ENCODE results near the gene USP10.

USP10 gene

DNA sequence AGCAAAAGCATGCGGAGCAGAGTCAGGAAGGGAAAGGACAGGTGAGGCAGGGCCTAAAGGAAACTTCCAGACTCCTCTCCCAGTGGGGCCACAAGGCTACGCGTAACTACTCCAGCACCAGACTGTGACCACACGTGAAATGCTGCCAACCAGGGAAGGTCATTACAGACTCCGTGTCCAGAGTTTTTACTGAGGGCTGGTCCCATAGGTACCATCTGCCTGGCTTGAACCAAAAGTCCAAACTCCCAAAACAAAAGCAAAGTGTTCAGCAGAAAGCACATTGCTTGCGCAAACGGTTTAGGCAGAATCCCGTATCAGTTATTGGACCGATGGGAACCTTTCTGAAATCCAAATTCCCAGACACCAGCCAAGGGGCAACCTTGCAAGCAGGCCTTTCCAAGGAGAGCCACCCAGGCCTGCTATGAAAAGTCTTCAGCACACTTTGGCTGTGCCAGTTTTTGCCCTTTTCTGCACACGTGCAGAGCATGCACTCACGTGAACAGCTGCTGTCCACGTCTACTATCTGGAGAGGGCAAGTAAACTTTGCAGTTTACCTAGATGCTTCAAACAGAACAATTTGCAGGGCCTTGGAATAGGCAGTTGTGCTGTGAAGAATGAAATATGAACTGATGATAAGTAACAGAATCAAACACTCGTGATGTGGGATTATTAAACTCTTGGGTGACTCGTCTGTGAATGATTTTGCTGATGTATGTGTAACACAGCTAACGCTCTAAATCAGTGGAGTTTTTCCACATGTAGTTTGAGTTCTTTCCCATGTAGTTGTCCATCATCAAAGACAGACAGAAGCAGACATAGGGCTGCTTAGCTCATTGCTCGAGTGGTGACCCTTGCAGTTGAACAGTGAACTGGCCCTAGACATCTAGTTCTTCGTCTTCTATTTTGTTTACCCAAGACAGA is 61.9 kb downstream of the USP10 start:
- no peaks in the 10 kb centered on the region for H3K27me3 ChIP-seq (ENCODE audit: insufficient read depth, low read length, poor library complexity)
- no peak overlapping the region for H3K27ac ChIP-seq (ENCODE audit: low read depth, low read length)
- no peak overlapping the region for H3K56ac ChIP-seq (ENCODE audit: low read length)
- no peak overlapping the region for H2BK15ac ChIP-seq (replicated peaks; ENCODE audit: low read depth)
- no peak for DNase-seq
- H3K79me1 ChIP-seq (ENCODE audit: low read length): peaks cover 27% of the 10 kb centered on the region
- no peak overlapping the region for H2BK120ac ChIP-seq (ENCODE audit: low read depth, low read length)
- H3K9ac ChIP-seq (ENCODE audit: low read length): no peak overlapping the region
- WGBS (ENCODE audit: extremely low coverage, insufficient coverage, low lambda C conversion rate): no CpG with 5 or more reads among the region's 17 CpGs
- H2BK5ac ChIP-seq (ENCODE audit: low read length): no peak overlapping the region
- H3K4me3 ChIP-seq (ENCODE audit: low read length): no peak overlapping the region
- H2AK5ac ChIP-seq (ENCODE audit: low read length): no peak overlapping the region
- H3K79me2 ChIP-seq (ENCODE audit: control insufficient read depth, insufficient read depth, low read length): peaks cover 26% of the 10 kb centered on the region
- H4K5ac ChIP-seq (ENCODE audit: low read length): no peak overlapping the region
- no peak overlapping the region for H3K4ac ChIP-seq (ENCODE audit: low read depth, low read length)
- H3K36me3 ChIP-seq (ENCODE audit: control insufficient read depth, insufficient read depth, low read length): peaks cover 13% of the 10 kb centered on the region
- H3K23ac ChIP-seq (ENCODE audit: low read length): no peak overlapping the region
- no peaks in the 10 kb centered on the region for H3K4me1 ChIP-seq (ENCODE audit: control insufficient read depth, low read depth, low read length)
- H4K8ac ChIP-seq (ENCODE audit: low read depth, low read length): no peak overlapping the region
- H3K4me2 ChIP-seq (ENCODE audit: low read length): no peak overlapping the region
- H3K18ac ChIP-seq (ENCODE audit: low read length): no peak overlapping the region

DNA sequence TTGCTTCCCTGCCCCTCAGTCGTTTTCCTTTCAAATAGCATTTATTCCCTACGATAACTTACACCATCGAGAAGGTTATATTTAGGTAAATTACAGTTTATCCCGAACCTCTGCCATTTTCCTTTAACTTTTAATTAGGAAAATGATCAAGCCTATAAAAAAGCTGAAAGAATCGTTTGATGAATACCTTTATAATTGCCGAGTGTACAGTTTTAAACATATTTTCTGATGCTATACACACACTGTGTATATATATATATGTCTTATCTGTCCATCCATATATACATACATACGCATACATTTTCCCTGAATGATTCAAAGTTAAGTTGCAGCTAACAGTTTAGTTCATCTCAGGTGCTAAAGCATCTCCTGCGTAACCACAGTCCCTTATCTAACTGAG is 63.4 kb downstream of the USP10 start:
- Histone ChIP-seq H4K8ac (ENCODE audit: low read depth, low read length) (no peak overlapping the region), H3K79me1 (ENCODE audit: low read length) (peaks cover 20% of the 10 kb centered on the region), H2BK15ac (replicated peaks; ENCODE audit: low read depth) (no peak overlapping the region), H2BK120ac (ENCODE audit: low read depth, low read length) (no peak overlapping the region), H3K27ac (ENCODE audit: low read depth, low read length) (no peak overlapping the region), H3K4ac (ENCODE audit: low read depth, low read length) (no peak overlapping the region), H3K36me3 (ENCODE audit: control insufficient read depth, insufficient read depth, low read length) (peaks cover 17% of the 10 kb centered on the region), H3K56ac (ENCODE audit: low read length) (no peak overlapping the region), H3K4me2 (ENCODE audit: low read length) (no peak overlapping the region), H3K23ac (ENCODE audit: low read length) (no peak overlapping the region), H3K79me2 (ENCODE audit: control insufficient read depth, insufficient read depth, low read length) (peaks cover 16% of the 10 kb centered on the region), H2BK5ac (ENCODE audit: low read length) (no peak overlapping the region), H3K9ac (ENCODE audit: low read length) (no peak overlapping the region), H2AK5ac (ENCODE audit: low read length) (no peak overlapping the region), H3K27me3 (ENCODE audit: insufficient read depth, low read length, poor library complexity) (no peaks in the 10 kb centered on the region), H3K18ac (ENCODE audit: low read length) (no peak overlapping the region), H3K4me1 (ENCODE audit: control insufficient read depth, low read depth, low read length) (no peaks in the 10 kb centered on the region), H4K5ac (ENCODE audit: low read length) (no peak overlapping the region), H3K4me3 (ENCODE audit: low read length) (no peak overlapping the region)
- WGBS (ENCODE audit: extremely low coverage, insufficient coverage, low lambda C conversion rate): no CpG with 5 or more reads among the region's 8 CpGs
- no peak for DNase-seq

DNA sequence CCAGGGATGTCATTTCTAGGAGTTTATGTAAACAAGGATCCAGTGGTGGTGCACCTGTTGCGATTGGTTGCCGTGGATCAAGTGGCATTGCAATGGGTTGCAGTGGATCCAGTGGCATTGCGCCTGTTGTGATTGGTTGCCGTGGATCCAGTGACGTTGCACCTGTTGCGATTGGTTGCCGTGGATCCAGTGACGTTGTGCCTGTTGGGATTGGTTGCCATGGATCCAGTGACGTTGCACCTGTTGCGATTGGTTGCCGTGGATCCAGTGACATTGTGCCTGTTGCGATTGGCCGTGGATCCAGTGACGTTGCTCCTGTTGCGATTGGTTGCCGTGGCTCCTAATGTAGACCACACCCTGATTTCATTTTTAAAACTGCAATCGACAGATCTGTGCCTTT is 63.8 kb downstream of the USP10 start:
- Histone ChIP-seq H3K4me2 (ENCODE audit: low read length) (no peak overlapping the region), H3K23ac (ENCODE audit: low read length) (no peak overlapping the region), H3K4ac (ENCODE audit: low read depth, low read length) (no peak overlapping the region), H4K8ac (ENCODE audit: low read depth, low read length) (no peak overlapping the region), H2BK5ac (ENCODE audit: low read length) (no peak overlapping the region), H3K9ac (ENCODE audit: low read length) (no peak overlapping the region), H3K27ac (ENCODE audit: low read depth, low read length) (no peak overlapping the region), H3K56ac (ENCODE audit: low read length) (no peak overlapping the region), H3K36me3 (ENCODE audit: control insufficient read depth, insufficient read depth, low read length) (peaks cover 17% of the 10 kb centered on the region), H2AK5ac (ENCODE audit: low read length) (no peak overlapping the region), H2BK120ac (ENCODE audit: low read depth, low read length) (no peak overlapping the region), H2BK15ac (replicated peaks; ENCODE audit: low read depth) (no peak overlapping the region), H3K27me3 (ENCODE audit: insufficient read depth, low read length, poor library complexity) (no peaks in the 10 kb centered on the region), H3K18ac (ENCODE audit: low read length) (no peak overlapping the region), H4K5ac (ENCODE audit: low read length) (no peak overlapping the region), H3K79me1 (ENCODE audit: low read length) (peaks cover 20% of the 10 kb centered on the region), H3K4me1 (ENCODE audit: control insufficient read depth, low read depth, low read length) (no peaks in the 10 kb centered on the region), H3K4me3 (ENCODE audit: low read length) (no peak overlapping the region), H3K79me2 (ENCODE audit: control insufficient read depth, insufficient read depth, low read length) (peaks cover 14% of the 10 kb centered on the region)
- DNase-seq: peak; percentile 67
- no CpG with 5 or more reads among the region's 17 CpGs for WGBS (ENCODE audit: extremely low coverage, insufficient coverage, low lambda C conversion rate)

DNA sequence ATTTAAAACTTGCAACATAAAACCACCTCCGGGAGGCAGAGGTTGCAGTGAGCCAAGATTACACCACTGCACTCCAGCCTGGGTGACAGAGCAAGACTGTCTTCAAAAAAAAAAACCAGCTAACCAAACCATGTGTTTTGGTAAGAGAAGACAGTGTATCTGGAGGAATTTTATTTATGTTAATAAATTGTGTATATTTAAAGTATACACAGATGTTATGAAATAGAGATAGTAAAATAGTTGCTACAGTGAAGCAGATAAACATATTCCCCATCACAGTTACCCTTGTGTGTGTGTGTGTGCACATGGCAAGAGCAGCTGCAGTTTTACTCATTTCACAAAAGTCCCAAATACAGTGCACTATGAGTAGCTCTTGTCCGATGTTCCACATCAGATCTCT is 65.2 kb downstream of the USP10 start:
- no peak overlapping the region for H3K4me2 ChIP-seq (ENCODE audit: low read length)
- H3K27me3 ChIP-seq (ENCODE audit: insufficient read depth, low read length, poor library complexity): no peaks in the 10 kb centered on the region
- H2BK15ac ChIP-seq (replicated peaks; ENCODE audit: low read depth): no peak overlapping the region
- H3K36me3 ChIP-seq (ENCODE audit: control insufficient read depth, insufficient read depth, low read length): peaks cover 21% of the 10 kb centered on the region
- H4K5ac ChIP-seq (ENCODE audit: low read length): no peak overlapping the region
- DNase-seq: no peak
- H3K4me3 ChIP-seq (ENCODE audit: low read length): no peak overlapping the region
- H3K23ac ChIP-seq (ENCODE audit: low read length): no peak overlapping the region
- H3K56ac ChIP-seq (ENCODE audit: low read length): no peak overlapping the region
- no peak overlapping the region for H2AK5ac ChIP-seq (ENCODE audit: low read length)
- peaks cover 9% of the 10 kb centered on the region for H3K79me2 ChIP-seq (ENCODE audit: control insufficient read depth, insufficient read depth, low read length)
- H3K4me1 ChIP-seq (ENCODE audit: control insufficient read depth, low read depth, low read length): no peaks in the 10 kb centered on the region
- no peak overlapping the region for H4K8ac ChIP-seq (ENCODE audit: low read depth, low read length)
- H3K9ac ChIP-seq (ENCODE audit: low read length): no peak overlapping the region
- no peak overlapping the region for H3K27ac ChIP-seq (ENCODE audit: low read depth, low read length)
- no peak overlapping the region for H2BK5ac ChIP-seq (ENCODE audit: low read length)
- WGBS (ENCODE audit: extremely low coverage, insufficient coverage, low lambda C conversion rate): no CpG with 5 or more reads among the region's 2 CpGs
- no peak overlapping the region for H2BK120ac ChIP-seq (ENCODE audit: low read depth, low read length)
- no peak overlapping the region for H3K4ac ChIP-seq (ENCODE audit: low read depth, low read length)
- peaks cover 18% of the 10 kb centered on the region for H3K79me1 ChIP-seq (ENCODE audit: low read length)
- no peak overlapping the region for H3K18ac ChIP-seq (ENCODE audit: low read length)

DNA sequence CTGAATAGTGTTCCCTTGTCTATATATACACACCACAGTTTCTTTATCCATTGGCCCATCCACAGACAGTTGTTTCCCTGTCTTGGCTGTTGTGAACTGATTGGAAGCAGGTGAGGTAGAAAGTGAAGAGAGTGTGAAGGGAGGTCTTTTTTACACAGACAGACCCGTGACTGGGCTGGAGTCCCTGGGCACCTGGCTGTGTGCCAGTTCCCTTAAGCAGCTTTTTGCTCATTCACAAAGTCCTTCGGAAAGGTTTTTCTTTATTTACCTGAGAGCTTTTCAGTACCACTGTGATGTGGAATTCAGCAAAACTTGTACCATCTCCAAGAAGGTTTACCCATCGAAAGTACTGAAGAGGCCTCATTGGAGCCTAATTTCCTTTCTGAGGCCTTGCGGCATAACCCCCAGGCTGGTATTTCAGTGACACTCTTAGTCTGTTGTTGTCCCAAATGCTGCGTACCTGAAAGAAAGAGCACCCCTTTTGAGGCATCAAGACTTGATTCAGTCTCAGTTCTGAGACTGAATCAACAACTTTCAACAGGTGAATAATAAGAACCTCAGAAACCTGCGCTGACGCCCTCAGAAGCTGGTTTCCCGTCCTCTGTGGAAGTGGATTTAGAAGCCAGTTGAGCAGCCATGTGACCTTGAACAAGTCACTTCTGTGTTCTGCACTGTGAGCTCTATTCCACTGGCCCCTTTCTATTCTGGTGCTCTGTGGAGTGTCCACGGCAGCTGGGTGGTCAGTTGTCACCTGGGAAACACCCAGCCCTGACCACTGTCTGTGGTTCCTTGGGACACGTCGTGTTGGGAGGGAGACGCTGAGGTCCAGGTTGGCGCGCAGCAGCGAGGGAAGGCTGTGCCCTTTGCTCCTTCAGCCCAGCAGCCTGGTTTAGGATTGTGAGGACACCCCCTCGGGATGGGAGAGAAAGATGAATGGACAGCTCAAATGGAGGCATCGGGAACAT is 66.1 kb downstream of the USP10 start:
- Histone ChIP-seq H2BK120ac (ENCODE audit: low read depth, low read length) (no peak overlapping the region), H3K4ac (ENCODE audit: low read depth, low read length) (no peak overlapping the region), H3K4me2 (ENCODE audit: low read length) (no peak overlapping the region), H4K8ac (ENCODE audit: low read depth, low read length) (no peak overlapping the region), H2BK5ac (ENCODE audit: low read length) (no peak overlapping the region), H3K4me1 (ENCODE audit: control insufficient read depth, low read depth, low read length) (no peaks in the 10 kb centered on the region), H3K4me3 (ENCODE audit: low read length) (no peak overlapping the region), H3K36me3 (ENCODE audit: control insufficient read depth, insufficient read depth, low read length) (peaks cover 21% of the 10 kb centered on the region), H2AK5ac (ENCODE audit: low read length) (no peak overlapping the region), H3K79me1 (ENCODE audit: low read length) (peaks cover 13% of the 10 kb centered on the region), H3K18ac (ENCODE audit: low read length) (no peak overlapping the region), H3K27ac (ENCODE audit: low read depth, low read length) (no peak overlapping the region), H3K56ac (ENCODE audit: low read length) (no peak overlapping the region), H3K9ac (ENCODE audit: low read length) (no peak overlapping the region), H2BK15ac (replicated peaks; ENCODE audit: low read depth) (no peak overlapping the region), H4K5ac (ENCODE audit: low read length) (no peak overlapping the region), H3K79me2 (ENCODE audit: control insufficient read depth, insufficient read depth, low read length) (peaks cover 4% of the 10 kb centered on the region), H3K23ac (ENCODE audit: low read length) (no peak overlapping the region), H3K27me3 (ENCODE audit: insufficient read depth, low read length, poor library complexity) (no peaks in the 10 kb centered on the region)
- no peak for DNase-seq
- WGBS (ENCODE audit: extremely low coverage, insufficient coverage, low lambda C conversion rate): no CpG with 5 or more reads among the region's 17 CpGs

Measured in mesendoderm (in vitro differentiated cells).